Liver (tissue), 9 donors: Measurements from ENCODE around the gene STK33. TPM values are rescaled to one million over a fixed set of nuclear protein-coding genes. Genes with fewer than 3 reads are reported as not detected.

Experiments used
- DNase-seq: peaks from one replicate; pipeline ENCODE4 v3.0.0-alpha.2; 2017; ENCODE audit warnings: low spot score
- H3K27ac ChIP-seq, 2 donors: one replicate each; pipeline ENCODE4 v1.7.0; 2013; ENCODE audit warnings: inconsistent platforms in 2 of 2, low read length in 2 of 2, control low read depth in 1 of 2, low read depth in 1 of 2, mild to moderate bottlenecking in 1 of 2
- H3K27me3 ChIP-seq, 4 donors: one replicate each; pipeline versions ENCODE4 v1.6.1 to v1.7.0; 2013; ENCODE audit warnings: low read length in 3 of 4, inconsistent platforms in 1 of 4, mild to moderate bottlenecking in 1 of 4, moderate library complexity in 1 of 4; ENCODE audit not compliant: control insufficient read depth in 4 of 4, insufficient read depth in 4 of 4
- H3K36me3 ChIP-seq, 4 donors: one replicate each; pipeline versions ENCODE4 v1.6.1 to v1.7.0; 2013; ENCODE audit warnings: low read length in 3 of 4, mild to moderate bottlenecking in 3 of 4, low read depth in 1 of 4, moderate library complexity in 1 of 4; ENCODE audit not compliant: control insufficient read depth in 4 of 4, insufficient read depth in 3 of 4
- H3K4me1 ChIP-seq, 4 donors: one replicate each; pipeline versions ENCODE4 v1.6.1 to v1.7.0; 2013; ENCODE audit warnings: low read length in 3 of 4, mild to moderate bottlenecking in 3 of 4, moderate library complexity in 1 of 4; ENCODE audit not compliant: control insufficient read depth in 4 of 4, insufficient read depth in 4 of 4
- H3K4me3 ChIP-seq, 3 donors: one replicate each; pipeline versions ENCODE4 v1.6.1 to v1.7.0; 2013; ENCODE audit warnings: low read length in 3 of 3, control low read depth in 1 of 3, low read depth in 1 of 3, mild to moderate bottlenecking in 1 of 3
- H3K9ac ChIP-seq, 2 donors: one replicate each; pipeline ENCODE4 v1.7.0; 2013; ENCODE audit warnings: low read length in 2 of 2, mild to moderate bottlenecking in 2 of 2, moderate library complexity in 2 of 2, control low read depth in 1 of 2, low read depth in 1 of 2
- H3K9me3 ChIP-seq, 4 donors: one replicate each; pipeline versions ENCODE4 v1.6.1 to v1.7.0; 2013; ENCODE audit warnings: low read length in 3 of 4; ENCODE audit not compliant: control insufficient read depth in 4 of 4
- ATF3 ChIP-seq: IDR thresholded peaks from 2 replicates; pipeline ENCODE4 v1.6.1; 2016; ENCODE audit warnings: antibody characterized with exemption
- CTCF ChIP-seq: fragments of 150-350 bp; IDR thresholded peaks from 2 replicates; pipeline ENCODE4 v1.5.1; 2017; ENCODE audit warnings: improper control_type of control experiment, low read depth, low read length; ENCODE audit not compliant: missing input control
- EGR1 ChIP-seq, 2 donors: IDR thresholded peaks; 2 replicates each; pipeline ENCODE4 v1.6.1; 2016 to 2018; ENCODE audit warnings: antibody characterized with exemption in 2 of 2, low read depth in 2 of 2
- FOXA1 ChIP-seq: IDR thresholded peaks from 2 replicates; pipeline ENCODE4 v1.6.1; 2016; ENCODE audit warnings: antibody characterized with exemption
- FOXA2 ChIP-seq: IDR thresholded peaks from 2 replicates; pipeline ENCODE4 v1.6.1; 2016; ENCODE audit warnings: antibody characterized with exemption
- GABPA ChIP-seq, 2 donors: IDR thresholded peaks in 1 of 2; conservative IDR thresholded peaks in 1 of 2; 2 replicates each; pipeline ENCODE4 v1.6.1; 2016; ENCODE audit warnings: antibody characterized with exemption in 2 of 2, mild to moderate bottlenecking in 1 of 2, moderate library complexity in 1 of 2
- HNF4A ChIP-seq, 2 donors: conservative IDR thresholded peaks; 2 replicates each; pipeline ENCODE4 v1.6.1; 2016; ENCODE audit warnings: antibody characterized with exemption in 2 of 2, mild to moderate bottlenecking in 2 of 2
- HNF4G ChIP-seq: IDR thresholded peaks from 2 replicates; pipeline ENCODE4 v1.6.1; 2016; ENCODE audit warnings: antibody characterized with exemption
- JUND ChIP-seq, 2 donors: IDR thresholded peaks; 2 replicates each; pipeline ENCODE4 v1.6.1; 2016; ENCODE audit warnings: antibody characterized with exemption in 2 of 2
- MAX ChIP-seq: IDR thresholded peaks from 2 replicates; pipeline ENCODE4 v1.6.1; 2016; ENCODE audit warnings: antibody characterized with exemption
- NR2F2 ChIP-seq: IDR thresholded peaks from 2 replicates; pipeline ENCODE4 v1.6.1; 2016; ENCODE audit warnings: antibody characterized with exemption
- RAD21 ChIP-seq, 2 donors: IDR thresholded peaks; 2 replicates each; pipeline ENCODE4 v1.6.1; 2016; ENCODE audit warnings: antibody characterized with exemption in 2 of 2, mild to moderate bottlenecking in 2 of 2
- RXRA ChIP-seq, 2 donors: IDR thresholded peaks; 2 replicates each; pipeline ENCODE4 v1.6.1; 2017 to 2018; ENCODE audit warnings: antibody characterized with exemption in 2 of 2, mild to moderate bottlenecking in 1 of 2
- SP1 ChIP-seq: IDR thresholded peaks from 2 replicates; pipeline ENCODE4 v1.6.1; 2018; ENCODE audit warnings: antibody characterized with exemption, mild to moderate bottlenecking
- TAF1 ChIP-seq: conservative IDR thresholded peaks from 2 replicates; pipeline ENCODE4 v1.6.1; 2016; ENCODE audit warnings: antibody characterized with exemption, mild to moderate bottlenecking
- YY1 ChIP-seq: IDR thresholded peaks from 2 replicates; pipeline ENCODE4 v1.6.1; 2016; ENCODE audit warnings: antibody characterized with exemption, mild to moderate bottlenecking
- WGBS: extraction: QIAGEN DNeasy Blood & Tissue Kit; methylation state at CpG from one replicate; pipeline ENCODE4 v1.1.7; 2013; 5-methylcytosine and 5-hydroxymethylcytosine counted together
- polyA plus RNA-seq, 2 donors: library from polyadenylated mRNA; stranded (reverse) in 1 of 2; unstranded in 1 of 2; fragments of 200-250 nt in 1 of 2; fragments of >200 nt in 1 of 2; fragmentation: Nextera tagmentation in 1 of 2; extraction: Ambion mirVana in 1 of 2; gene quantifications; one replicate each; pipeline versions ENCODE4 v1.2.1 to v1.2.3, GENCODE V29; 2013 to 2015
- total RNA-seq, 2 donors: library from RNA; depleted of rRNA; stranded (reverse); fragments of >200 nt; gene quantifications; one replicate each; pipeline ENCODE4 v1.2.3, GENCODE V29; 2014
- TF ChIP-seq, protein P1 (sequence below): IDR thresholded peaks from 2 replicates; pipeline ENCODE4 v1.6.1; 2016; ENCODE audit warnings: antibody characterized with exemption
- TF ChIP-seq, protein P2 (sequence below): IDR thresholded peaks from 2 replicates; pipeline ENCODE4 v1.6.1; 2016; ENCODE audit warnings: antibody characterized with exemption, mild to moderate bottlenecking
- donor health status: healthy.
- donor health status: healthy.
- donor health status: healthy.
- donor health status: healthy.
- donor health status: healthy.

The STK33 gene
- total and polyA plus RNA-seq, 4 donors = 0.09 to 1.1 (median 0.52) TPM

DNA sequence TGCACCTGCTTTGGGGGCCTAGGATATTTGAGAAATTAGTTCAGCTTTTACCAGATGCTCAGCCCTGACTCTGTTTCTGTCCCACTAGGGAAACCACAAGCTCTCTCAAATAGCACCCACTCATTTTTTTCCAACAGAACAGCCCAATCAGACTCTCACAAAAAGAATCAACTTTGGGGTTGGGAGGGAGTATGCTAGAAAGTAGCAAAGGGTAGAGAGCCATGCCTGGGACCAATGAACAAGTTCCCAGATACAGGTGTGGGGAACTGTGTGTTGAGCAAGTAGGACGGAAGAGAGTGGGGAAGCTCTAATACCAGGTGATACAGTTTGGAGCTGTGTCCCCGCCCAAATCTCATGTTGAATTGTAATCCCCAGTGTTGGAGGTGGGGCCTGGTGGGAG, 47.3 kb upstream of the STK33 start:
- Histone ChIP-seq H3K36me3 (peaks cover 17 to 85% (median 64%) of the 10 kb centered on the region in 4 donors), H3K9ac (no peak overlapping the region), H3K9me3 (peaks cover 0 to 4% (median 1%) of the 10 kb centered on the region in 4 donors), H3K27me3 (no peaks in the 10 kb centered on the region), H3K27ac (no peak overlapping the region), H3K4me3 (no peak overlapping the region), H3K4me1 (no peaks in the 10 kb centered on the region)
- WGBS = 98% methylated on average over 2 of the region's 2 CpGs
- DNase-seq = no peak
- TF ChIP-seq EGR1 (IDR thresholded peaks at IDR 0.05; ENCODE audit: low read depth in 2 of 2) (no peak), RXRA (IDR thresholded peaks at IDR 0.05) (no peak), MAX (no peak), CTCF (no peak), HNF4G (no peak), GABPA (IDR thresholded peaks at IDR 0.05 in 1 of 2, conservative IDR thresholded peaks at IDR 0.05 in 1 of 2) (no peak), RAD21 (IDR thresholded peaks at IDR 0.05) (no peak), TAF1 (no peak), NR2F2 (no peak), HNF4A (conservative IDR thresholded peaks at IDR 0.05) (no peak), SP1 (no peak), JUND (IDR thresholded peaks at IDR 0.05) (no peak), YY1 (no peak), ATF3 (no peak), FOXA1 (no peak), FOXA2 (no peak)
- TF ChIP-seq, protein P1, sequence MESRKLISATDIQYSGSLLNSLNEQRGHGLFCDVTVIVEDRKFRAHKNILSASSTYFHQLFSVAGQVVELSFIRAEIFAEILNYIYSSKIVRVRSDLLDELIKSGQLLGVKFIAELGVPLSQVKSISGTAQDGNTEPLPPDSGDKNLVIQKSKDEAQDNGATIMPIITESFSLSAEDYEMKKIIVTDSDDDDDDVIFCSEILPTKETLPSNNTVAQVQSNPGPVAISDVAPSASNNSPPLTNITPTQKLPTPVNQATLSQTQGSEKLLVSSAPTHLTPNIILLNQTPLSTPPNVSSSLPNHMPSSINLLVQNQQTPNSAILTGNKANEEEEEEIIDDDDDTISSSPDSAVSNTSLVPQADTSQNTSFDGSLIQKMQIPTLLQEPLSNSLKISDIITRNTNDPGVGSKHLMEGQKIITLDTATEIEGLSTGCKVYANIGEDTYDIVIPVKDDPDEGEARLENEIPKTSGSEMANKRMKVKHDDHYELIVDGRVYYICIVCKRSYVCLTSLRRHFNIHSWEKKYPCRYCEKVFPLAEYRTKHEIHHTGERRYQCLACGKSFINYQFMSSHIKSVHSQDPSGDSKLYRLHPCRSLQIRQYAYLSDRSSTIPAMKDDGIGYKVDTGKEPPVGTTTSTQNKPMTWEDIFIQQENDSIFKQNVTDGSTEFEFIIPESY = no peak
- TF ChIP-seq, protein P2, sequence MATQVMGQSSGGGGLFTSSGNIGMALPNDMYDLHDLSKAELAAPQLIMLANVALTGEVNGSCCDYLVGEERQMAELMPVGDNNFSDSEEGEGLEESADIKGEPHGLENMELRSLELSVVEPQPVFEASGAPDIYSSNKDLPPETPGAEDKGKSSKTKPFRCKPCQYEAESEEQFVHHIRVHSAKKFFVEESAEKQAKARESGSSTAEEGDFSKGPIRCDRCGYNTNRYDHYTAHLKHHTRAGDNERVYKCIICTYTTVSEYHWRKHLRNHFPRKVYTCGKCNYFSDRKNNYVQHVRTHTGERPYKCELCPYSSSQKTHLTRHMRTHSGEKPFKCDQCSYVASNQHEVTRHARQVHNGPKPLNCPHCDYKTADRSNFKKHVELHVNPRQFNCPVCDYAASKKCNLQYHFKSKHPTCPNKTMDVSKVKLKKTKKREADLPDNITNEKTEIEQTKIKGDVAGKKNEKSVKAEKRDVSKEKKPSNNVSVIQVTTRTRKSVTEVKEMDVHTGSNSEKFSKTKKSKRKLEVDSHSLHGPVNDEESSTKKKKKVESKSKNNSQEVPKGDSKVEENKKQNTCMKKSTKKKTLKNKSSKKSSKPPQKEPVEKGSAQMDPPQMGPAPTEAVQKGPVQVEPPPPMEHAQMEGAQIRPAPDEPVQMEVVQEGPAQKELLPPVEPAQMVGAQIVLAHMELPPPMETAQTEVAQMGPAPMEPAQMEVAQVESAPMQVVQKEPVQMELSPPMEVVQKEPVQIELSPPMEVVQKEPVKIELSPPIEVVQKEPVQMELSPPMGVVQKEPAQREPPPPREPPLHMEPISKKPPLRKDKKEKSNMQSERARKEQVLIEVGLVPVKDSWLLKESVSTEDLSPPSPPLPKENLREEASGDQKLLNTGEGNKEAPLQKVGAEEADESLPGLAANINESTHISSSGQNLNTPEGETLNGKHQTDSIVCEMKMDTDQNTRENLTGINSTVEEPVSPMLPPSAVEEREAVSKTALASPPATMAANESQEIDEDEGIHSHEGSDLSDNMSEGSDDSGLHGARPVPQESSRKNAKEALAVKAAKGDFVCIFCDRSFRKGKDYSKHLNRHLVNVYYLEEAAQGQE = no peak
